A172 (cell line): Measurements from ENCODE around the gene SETD7. TPM values are rescaled to one million over a fixed set of nuclear protein-coding genes. Genes with fewer than 3 reads are reported as not detected.
"Not testable (repeated sequence)": the region's sequence is repeated elsewhere in the genome, so short reads cannot be mapped to it uniquely, and the experiment has no call there.

Experiments
- DNase-seq: peaks from one replicate; pipeline ENCODE4 v3.0.0-alpha.2; 2015; ENCODE audit warnings: low spot score
- total RNA-seq: library from RNA; depleted of rRNA; stranded (reverse); fragments of >200 nt; shearing (Covaris generic); gene quantifications from 2 replicates; pipeline ENCODE4 v1.2.3, GENCODE V29; 2014

SETD7 gene
- total RNA-seq, 1 experiment from 2014 or later, result 42.1 TPM

DNA sequence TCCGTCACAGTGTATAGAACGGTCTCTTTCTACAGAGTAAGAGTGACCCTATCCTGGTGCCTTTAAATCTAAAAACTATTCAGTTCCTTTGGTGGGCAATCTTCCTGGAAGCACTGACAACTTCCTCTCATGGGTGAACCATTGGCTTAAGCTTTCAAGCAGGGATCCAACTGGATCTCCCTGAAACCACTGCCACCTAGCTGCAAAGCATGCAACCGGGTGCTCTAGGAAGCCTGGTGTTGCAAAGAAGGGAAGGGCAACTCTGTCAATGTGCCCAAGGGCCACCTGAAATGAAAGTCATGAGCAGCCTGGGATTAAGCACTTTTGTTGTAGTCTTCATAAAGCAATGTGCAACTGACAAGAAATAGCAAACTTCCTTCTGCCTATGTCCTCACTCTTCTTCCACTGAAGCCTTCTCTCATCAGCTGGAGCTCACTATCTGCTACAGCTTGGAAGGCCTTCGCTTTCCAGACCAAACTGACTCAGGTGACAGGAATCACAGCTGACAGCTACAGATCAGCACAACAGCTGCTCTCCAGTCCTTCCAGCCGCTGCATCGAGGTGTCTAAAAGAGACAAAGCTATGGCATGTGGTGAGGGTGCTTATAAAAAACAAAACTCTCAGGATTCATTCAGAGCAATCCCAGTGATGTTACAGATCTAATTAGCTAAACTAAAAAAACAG, 46.1 kb downstream of the SETD7 start:
- DNase-seq, result no peak

DNA sequence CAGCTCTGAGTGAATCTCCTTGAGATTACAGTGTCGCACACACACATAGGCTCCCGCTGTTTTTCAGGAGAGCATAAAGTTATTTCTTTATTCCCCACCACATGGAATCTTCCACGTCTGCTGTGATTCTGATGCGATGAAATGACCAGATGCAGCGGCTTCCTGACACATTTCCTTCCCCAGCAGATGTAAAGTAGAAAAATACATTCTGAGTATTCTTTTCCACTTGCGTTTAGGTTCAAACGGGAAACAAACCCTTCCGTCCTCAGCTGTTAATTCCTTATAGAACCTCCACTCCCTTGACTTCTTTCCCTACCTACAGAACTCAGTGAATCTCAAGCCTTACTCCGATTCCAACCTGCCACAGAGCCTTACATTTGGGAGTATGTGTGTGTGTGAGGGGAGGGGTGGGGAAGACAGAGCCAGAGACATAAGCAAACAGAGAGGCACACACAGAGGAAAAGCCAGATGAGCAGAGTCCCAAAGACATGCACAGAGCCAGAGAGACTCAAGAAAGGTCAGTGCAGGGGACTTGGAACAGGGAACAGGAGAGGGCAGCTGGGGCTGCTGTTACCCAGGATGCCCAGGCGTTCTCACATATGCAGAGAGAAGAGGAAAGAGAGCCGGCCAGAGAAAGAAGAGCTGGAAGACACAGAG, 47.3 kb downstream of the SETD7 start:
- DNase-seq, result no peak

DNA sequence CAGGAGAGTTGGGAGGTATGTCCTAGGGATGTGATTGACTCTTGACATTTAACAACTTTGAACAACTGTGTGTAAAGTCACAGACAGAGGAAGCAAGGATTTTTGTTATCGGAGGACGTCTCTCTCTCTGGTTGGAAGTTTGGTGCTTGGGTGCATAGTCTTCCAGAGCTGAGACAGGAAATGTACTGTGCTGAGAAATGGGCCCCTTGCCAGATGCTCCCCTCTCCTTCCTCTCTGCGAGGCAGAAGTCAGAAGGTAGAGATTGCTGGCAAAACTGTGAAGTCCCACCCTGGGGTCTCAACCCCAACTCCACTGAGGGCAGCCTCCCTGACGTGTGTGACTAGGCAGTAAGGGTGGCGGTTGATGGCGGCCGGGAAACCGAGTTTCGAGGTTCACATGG, 49.2 kb downstream of the SETD7 start:
- no peak for DNase-seq

DNA sequence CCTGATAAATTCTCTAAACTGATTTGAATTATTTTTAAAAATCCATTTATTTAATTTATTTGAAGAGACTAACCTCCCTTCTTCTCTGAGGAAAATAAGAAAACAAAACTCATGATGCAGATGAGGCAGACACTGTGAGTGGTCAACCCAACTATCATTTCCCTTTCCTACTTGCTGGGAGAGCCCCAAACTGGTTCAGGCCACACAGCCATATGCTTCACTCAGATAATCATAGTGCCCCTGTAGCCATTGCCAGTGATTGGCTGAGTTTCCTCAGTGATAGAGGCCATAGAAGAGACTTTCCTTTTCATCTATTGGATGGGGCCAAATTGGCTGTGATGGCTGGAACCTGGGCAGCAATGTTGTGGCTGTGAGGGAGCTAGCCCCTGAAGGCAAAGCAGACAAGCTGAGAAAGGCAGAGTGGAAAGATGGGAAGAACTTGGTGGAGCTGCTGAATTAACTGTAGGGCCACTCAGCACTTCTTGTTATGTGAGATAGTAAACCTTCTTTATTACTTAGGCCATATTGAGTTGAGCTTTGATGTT, 52.3 kb downstream of the SETD7 start:
- no peak for DNase-seq

DNA sequence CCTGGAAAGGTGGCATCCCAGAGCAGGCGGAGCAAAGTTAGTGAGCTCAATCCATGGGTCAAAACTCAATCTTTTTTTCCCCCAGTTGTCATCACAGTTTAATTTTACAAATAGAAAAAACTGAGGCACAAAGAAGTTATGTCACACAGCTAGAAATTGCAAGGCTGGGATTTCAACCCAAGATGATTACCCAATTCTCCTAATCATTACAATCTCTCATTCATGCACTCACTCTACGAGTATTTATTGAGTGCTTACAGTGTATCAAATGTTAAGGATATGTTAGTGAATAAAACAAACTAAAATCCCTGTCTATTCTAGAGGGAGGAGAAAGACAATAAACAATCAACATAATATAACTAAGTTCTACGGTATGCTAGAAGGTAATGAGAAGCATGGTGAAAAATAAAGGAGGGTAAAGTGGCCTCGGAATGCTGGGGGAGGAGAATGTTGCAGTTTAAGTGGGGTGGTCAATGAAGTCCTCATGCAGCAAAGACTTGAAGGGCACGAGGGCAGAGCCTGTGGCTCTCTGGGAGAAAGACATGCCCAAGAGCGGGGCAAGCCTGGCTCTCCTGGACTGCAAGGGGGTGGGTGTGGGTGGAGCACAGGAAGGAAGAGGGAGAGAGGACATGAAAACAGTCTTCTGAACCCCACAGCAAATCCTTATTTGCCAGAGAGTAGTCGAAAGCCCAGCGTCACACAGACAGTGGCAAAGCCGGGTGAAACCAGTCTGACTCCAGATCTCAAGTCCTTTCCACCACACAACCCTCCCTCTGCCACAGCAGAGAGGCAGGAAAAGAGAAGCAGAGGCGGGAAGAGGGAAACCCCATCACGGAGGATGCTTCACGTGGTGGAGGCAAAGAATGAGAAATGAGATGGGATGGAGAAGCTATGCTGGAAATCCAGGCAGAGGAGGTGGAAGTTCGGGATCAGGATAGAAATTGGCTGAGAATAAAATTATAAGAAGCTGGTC, 53.8 kb downstream of the SETD7 start:
- no peak for DNase-seq

DNA sequence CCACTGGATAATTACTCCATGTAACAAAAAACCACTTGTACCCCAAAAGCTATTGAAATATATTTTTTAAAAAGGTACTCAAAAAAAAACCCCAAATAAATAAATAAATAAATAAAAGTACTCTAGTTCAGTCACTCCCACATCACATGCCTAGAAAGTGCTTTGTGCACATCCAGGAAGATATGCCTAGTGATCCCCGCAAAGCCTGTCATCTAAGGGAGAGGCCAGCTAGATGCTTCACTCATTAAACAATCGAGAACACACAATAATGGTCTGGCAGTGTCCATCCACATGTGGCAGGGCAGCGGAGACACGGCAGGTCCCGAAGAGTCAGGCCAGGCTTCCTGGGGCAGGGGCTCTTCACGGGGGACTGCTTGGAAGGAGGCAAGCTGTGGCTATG, 54.5 kb downstream of the SETD7 start:
- DNase-seq, result no peak

DNA sequence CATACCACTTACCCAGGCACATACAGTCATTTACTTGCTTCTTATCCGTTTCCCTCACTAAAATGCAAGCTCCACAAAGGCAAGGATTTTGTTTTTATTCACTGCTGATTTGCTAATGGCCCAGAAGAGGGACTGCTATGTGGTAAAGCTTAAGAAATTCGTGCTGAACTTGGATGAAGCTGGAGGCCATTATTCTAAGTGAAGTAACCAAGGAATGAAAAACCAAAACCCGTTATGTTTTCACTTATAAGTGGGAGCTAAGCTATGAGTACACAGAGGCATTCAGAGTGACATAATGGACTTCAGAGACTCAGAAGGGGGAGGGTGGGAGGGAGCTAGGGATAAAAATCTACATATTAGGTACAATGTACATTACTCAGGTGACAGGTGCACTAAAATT, 54.9 kb downstream of the SETD7 start:
- no peak for DNase-seq

DNA sequence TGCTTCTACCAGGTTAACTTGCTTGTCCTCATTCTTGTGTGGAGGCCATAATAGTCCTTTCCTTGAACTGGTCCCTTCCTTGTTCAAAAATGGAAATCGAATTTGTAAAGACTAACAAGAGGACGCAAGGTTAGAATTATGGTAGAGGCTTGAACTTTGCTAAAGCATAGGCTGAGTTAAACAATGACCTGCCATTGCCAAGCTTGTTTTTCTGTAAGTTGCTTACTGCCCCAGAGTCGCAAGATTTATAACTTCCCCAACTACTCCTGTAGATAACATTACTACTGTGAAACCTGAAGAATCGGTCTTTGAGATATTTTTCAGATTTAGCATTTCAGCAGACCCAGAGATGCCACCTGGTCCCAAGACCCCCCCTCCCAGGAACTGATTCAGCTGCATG, 56.8 kb downstream of the SETD7 start:
- no peak for DNase-seq

DNA sequence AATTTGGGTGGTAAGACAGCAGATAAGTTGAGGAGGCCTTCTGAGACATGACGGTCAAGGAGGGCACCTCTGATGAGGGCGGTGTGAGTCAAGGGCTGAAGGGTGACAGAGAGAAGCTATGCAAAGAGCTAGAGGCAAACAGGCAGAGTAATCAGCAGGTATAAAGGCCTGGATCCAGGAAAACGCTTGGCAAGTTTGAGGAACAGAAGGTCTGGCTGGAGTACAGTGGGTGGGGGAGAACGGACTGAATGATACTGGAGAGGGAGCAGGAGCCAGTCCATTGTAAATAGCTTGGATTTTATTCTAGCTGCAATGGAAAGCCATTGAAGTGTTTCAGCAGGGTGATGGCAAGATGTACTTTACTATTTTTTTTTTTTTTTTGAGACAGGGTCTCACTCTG, 62.8 kb downstream of the SETD7 start:
- DNase-seq, result no peak

DNA sequence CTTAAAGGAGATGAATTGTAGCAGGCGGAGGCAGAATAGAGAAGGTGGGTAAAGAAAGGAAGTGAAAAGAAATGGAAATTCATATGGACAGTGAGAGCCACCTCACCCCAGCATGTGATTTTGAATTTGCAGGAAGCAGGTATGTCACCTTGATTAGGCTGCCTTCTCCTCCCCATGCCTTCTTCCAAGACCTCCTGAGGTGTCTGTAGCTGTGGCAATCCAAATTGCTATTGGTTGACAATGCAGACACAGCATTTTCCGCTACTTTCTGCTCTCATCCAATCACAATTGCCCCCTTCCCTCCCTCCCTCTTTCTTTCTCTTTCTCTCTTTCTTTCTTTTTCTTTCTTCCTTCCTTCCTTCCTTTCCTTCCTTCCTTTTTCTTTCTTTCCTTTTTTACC, 63.6 kb downstream of the SETD7 start:
- no peak for DNase-seq

DNA sequence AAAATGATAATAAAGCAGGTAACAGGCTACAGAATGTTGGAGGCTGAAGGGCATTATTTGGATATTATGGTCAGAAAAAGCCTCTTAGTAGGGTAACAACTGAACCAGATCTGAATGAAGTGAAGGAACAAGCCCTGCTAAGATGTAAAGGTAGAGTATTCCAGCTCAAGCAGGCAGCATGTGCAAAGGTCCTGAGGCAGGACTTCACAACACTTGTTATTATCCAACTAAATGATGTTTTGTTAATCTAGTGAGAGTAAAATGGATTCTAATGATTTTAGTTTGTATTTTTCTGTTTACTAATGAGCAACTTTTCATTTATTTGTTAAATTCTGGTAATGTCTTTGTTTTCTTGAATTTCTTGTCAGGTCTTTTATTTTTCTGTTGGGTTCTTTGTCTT, 66.4 kb downstream of the SETD7 start:
- DNase-seq, result no peak

DNA sequence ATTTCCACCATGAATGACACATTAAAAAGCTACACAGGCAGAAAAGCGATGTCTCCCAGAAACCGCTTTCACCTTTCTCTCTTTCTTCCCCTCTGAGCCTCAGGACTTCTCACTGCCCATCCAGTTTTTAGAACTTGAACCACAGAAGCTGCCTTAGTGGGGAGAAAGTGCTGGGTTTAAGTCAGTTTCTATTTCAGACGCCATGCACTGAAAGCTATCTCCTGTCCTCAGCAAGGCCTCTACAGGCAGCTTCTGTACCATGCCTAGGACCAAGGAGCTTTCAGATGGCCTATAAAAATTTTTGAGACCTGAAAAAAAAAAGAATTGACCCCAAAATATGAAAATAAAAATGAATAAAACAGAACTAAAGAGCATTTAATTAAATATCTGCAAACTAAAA, 67.6 kb downstream of the SETD7 start:
- no peak for DNase-seq

DNA sequence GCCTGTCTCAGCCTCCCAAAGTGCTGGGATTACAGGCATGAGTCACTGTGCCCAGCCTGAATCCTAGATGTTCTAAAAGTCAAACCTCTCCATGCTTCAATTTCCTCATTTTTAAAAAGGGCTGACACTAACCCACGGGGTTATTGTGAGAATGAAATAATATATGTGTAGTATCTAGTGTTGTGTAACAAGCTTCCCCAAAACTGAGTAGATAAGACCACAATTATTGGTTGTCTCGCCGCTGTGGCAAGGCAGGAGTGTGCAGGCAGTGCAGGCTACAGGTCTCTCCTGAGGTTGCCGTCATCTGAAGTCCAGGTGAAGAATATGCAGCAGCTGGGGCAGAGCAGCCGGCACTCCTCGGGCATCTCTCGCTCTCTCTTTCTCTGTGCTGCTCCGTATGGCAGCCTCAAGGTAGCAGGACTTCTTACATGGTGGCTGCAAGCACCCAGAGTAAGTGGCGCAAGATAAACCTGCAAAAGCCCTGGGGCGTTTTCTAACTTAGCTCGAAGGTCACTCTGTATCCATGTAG, 71.2 kb downstream of the SETD7 start:
- no peak for DNase-seq

DNA sequence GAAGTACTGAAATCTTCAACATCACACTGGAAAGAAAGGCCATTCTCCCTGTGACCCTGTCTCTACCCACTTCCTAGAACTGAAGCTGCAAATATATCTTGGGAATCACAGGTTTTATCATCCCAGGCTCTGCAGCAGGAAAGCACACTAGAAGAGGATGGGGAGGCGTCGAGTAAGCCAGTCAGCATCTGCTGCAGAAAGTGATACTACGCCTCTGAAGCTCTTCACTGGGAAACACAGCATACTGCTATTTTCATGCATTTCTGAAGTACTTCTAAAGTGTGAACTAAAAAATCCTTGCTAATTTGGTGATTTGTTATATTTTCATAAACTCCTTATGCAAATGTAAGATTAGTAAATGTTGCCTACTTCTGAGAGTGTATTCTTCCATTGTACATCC, 73.0 kb downstream of the SETD7 start:
- no peak for DNase-seq

DNA sequence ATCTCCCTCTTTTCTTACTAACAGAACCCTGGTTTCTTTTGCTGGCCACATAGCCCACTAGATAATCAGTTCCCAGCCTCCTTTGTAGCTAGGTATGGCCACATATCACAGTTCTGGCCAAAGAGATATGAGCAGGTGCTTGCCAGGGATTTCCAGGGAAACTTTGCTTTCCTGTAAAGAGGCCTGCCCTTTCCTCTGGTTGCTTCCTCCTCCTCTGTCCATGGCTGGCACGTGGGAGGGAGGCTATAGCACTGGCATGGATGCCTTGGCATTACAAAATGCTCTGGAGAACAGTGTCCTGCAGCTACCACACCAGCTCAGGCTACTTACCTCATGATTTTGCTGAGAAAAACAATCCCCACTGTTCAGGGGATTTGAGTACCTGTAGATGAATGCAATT, 74.6 kb downstream of the SETD7 start:
- DNase-seq, result no peak

DNA sequence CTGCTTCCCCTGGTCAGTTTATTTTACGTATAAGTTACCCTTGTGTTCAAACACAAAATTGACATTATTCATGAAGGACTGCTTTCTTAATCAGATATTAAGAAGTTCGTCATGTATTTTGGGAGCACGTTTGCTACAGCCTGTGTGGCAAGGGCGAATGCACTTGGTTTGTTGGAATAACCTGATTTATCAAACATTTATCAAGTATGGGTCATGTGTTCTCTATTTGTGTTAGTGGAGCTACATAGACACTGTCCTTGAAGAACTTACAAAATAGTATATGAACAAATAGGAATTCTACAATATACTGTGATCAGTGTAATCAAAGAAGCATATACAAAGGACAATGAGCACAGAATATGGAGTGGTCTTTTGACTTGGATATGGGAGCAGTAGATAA, 79.7 kb downstream of the SETD7 start:
- DNase-seq, result no peak

DNA sequence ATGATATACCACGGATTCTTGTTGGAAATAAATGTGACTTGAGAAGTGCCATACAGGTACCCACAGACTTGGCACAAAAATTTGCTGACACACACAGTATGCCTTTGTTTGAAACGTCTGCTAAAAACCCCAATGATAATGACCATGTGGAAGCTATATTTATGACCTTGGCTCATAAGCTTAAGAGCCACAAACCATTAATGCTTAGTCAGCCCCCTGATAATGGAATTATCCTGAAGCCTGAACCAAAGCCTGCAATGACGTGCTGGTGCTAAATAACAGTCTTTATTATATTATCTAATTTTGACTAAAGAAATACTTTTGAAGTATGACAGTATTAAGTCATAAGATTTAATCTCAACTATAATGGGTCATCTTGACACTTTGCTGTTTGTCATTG, 83.2 kb downstream of the SETD7 start:
- no peak for DNase-seq

DNA sequence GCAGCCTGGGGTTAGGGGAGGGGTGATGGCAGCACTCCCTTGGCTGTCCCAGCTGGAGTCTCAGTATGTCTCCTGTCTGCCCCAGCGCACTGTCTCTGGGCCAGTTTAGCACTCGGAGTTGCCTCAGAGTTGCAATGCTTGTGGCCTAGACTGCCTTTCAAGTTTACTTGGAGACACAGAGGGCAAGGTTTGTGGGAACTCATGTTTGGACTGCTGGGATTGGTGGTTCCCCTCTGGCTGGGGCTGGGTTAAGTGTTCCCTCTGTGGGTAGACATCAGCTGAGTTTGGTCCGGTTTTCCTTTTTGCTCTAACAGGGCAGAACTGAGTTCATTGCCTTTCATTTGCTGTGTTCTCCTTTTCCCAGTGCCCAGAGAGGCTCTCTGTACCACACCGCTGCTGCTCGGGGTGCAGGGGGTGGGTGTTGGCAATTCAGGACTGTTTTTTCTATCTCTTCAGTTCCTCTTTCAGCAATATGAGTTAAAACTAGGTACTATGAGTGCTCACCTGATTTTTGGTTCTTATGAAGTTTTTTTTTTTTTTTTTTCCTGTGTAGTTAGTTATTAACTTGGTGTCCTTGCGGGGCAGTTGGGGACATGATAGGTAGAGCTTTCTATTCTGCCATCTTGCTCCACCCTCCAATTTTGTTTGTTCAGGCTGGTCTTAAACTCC, 84.9 kb downstream of the SETD7 start:
- DNase-seq, result no peak

DNA sequence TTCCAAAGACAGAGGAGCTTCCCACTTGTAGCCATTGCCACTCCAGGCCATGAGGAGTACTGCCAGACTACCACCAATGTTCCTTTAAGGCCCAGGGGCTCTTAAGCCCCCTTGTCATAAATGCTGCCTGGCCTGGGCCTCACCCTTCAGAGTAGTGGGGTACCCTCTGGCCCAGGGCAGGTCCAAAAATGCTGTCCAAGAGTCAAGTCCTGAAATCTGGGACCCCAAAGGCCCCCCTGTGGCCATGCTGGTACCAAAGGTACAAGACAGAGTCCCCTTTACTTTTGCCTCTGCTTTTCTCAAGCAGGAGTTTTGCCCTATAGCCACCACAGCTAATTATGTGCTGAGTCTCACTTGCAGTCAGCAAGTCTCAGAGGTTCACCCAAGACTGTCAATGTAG, 85.7 kb downstream of the SETD7 start:
- no peak for DNase-seq

DNA sequence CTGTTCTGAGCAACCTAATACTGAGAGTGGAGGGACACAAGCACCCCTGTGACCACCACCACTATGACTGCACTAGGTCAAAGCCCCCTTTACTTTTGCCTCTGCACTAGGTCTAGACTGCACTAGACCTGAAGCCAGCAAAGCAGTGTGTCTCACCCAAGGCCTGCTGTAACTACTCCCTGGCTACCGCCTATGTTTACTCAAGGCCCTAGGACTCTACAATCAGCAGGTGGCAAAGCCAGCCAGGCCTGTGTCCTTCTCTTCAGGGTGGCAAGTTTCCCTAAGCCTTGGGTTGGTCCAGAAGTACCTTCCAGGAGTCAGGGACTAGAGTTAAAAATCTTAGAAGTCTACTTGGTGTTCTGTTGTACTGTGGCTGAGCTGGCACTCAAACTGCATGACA, 86.2 kb downstream of the SETD7 start:
- no peak for DNase-seq

DNA sequence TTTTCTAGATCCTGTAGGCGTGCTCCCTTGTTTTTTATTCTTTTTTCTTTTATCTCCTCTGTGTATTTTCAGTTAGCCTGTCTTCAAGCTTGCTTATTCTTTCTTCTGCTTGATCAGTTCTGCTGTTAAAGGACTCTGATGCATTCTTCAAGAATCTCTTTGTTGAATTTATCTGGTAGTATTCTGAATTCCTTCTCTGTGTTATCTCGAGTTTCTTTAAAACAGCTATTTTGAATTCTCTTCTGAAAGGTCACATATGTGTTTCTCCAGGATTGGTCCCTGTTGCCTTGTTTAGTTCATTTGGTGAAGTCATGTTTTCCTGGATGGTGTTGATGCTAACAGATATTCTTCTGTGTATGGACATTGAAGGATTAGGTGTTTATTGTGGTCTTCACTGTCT, 86.8 kb downstream of the SETD7 start:
- DNase-seq, result no peak

DNA sequence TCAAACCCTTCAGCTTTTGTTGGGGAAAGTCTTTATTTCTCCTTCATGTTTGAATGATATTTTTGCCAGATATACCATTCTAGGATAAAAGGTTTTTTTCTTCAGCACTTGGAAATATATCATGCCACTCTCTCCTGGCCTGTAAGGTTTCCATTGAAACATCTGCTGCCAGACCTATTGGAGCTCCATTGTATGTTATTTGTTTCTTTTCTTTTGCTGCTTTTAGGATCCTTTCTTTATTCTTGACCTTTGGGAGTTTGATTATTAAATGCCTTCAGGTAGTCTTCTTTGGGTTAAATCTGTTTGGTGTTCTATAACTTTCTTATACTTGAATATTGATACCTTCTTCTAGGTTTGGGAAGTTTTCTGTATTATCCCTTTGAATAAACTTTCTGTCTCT, 87.3 kb downstream of the SETD7 start:
- not testable (repeated sequence) for DNase-seq
